Measurements from ENCODE around the gene EPHB6. TPM values are rescaled to one million over a fixed set of nuclear protein-coding genes. Genes with fewer than 3 reads are reported as not detected.
A peak's percentile ranks its signal among the peaks of the same experiment; 100 is the strongest.

The EPHB6 gene
- total RNA-seq, 1 experiment from 2014 or later: 39.2 TPM

- CTCF ChIA-PET: interaction anchor here (0.6 to 2.1 kb wide), 6 partner anchors 31 to 595 kb away, joined by 3 to 10 read pairs (median 7); partner anchors contain the start of gene EPHA1
- H3K79me2 ChIP-seq (ENCODE audit: low read depth): peaks cover 6% of the 10 kb centered on the region; the same call in 1 of the 2 replicates
- H3F3A ChIP-seq (ENCODE audit: insufficient read depth, low read depth): peaks cover 59% of the 10 kb centered on the region
- H3K4me1 ChIP-seq (replicated peaks; ENCODE audit: insufficient read depth): peaks cover 61% of the 10 kb centered on the region
- POLR2A ChIA-PET (ENCODE audit: unreplicated experiment): interaction anchor here (0.7 to 1.3 kb wide), 5 partner anchors 16 to 442 kb away, joined by 3 to 11 read pairs (median 3); partner anchors contain the start of gene EPHB6
- H3K9me2 ChIP-seq (ENCODE audit: insufficient read depth): no peaks in the 10 kb centered on the region
- no peaks in the 10 kb centered on the region; the same call in 1 of the 2 replicates for H3K9me3 ChIP-seq (ENCODE audit: insufficient read depth, low read depth)
- BruUV-seq (replicated peaks): no TSS peak
- H3K4me2 ChIP-seq: peak overlapping the region; percentile 79
- H3K27ac ChIP-seq: peak overlapping the region; percentile 96
- no peaks in the 10 kb centered on the region for H4K20me1 ChIP-seq (ENCODE audit: insufficient read depth)
- intact Hi-C loops (cut with micrococcal nuclease; ENCODE audit: unreplicated experiment): loop anchor here (1.0 to 10.0 kb wide), 4 partner anchors 41 to 437 kb away; no protein-coding TSS in a partner anchor
- DNase-seq: no peak
- TF ChIP-seq EZH2 (IDR thresholded peaks at IDR 0.05; ENCODE audit: low read depth): no peak
- TF ChIP-seq CTCF (conservative IDR thresholded peaks at IDR 0.05): no peak
- no peaks in the 10 kb centered on the region for H3K27me3 ChIP-seq (ENCODE audit: insufficient read depth, low read depth)
- no peak overlapping the region for H2AFZ ChIP-seq
- no peaks in the 10 kb centered on the region for H3K36me3 ChIP-seq (ENCODE audit: low read depth)
- H3K4me3 ChIP-seq: peak overlapping the region; percentile 27; the same call in 1 of the 2 replicates
Measured at GRCh38 chr7:142813699-142814098, 41.2 kb upstream of the EPHB6 start.

- no peaks in the 10 kb centered on the region for H3K27me3 ChIP-seq (ENCODE audit: insufficient read depth, low read depth)
- H3K4me3 ChIP-seq: 0 out of 2 replicates have a peak overlapping the region, but pooled peaks have one; percentile 20
- peak in 1 of 2 experiments; percentile 85 for DNase-seq
- no peaks in the 10 kb centered on the region for H3K9me2 ChIP-seq (ENCODE audit: insufficient read depth)
- peak overlapping the region; percentile 96 for H3K27ac ChIP-seq
- H4K20me1 ChIP-seq (ENCODE audit: insufficient read depth): no peaks in the 10 kb centered on the region
- peak overlapping the region; percentile 79 for H3K4me2 ChIP-seq
- peaks cover 6% of the 10 kb centered on the region; the same call in 1 of the 2 replicates for H3K79me2 ChIP-seq (ENCODE audit: low read depth)
- ChIA-PET POLR2A (ENCODE audit: unreplicated experiment) (interaction anchor here (1.3 kb wide), 1 partner anchor 41 kb away, joined by 5 read pairs; the partner anchor contains the start of gene EPHB6), CTCF (interaction anchor here (1.1 kb wide), 1 partner anchor 44 kb away, joined by 9 read pairs; no protein-coding TSS in a partner anchor)
- H3K36me3 ChIP-seq (ENCODE audit: low read depth): no peaks in the 10 kb centered on the region
- TF ChIP-seq CTCF (conservative IDR thresholded peaks at IDR 0.05): no peak
- TF ChIP-seq EZH2 (IDR thresholded peaks at IDR 0.05; ENCODE audit: low read depth): no peak
- no peaks in the 10 kb centered on the region; the same call in 1 of the 2 replicates for H3K9me3 ChIP-seq (ENCODE audit: insufficient read depth, low read depth)
- H3F3A ChIP-seq (ENCODE audit: insufficient read depth, low read depth): peaks cover 51% of the 10 kb centered on the region
- BruUV-seq (replicated peaks): no TSS peak
- peaks cover 53% of the 10 kb centered on the region for H3K4me1 ChIP-seq (replicated peaks; ENCODE audit: insufficient read depth)
- intact Hi-C loops (cut with micrococcal nuclease; ENCODE audit: unreplicated experiment): loop anchor here (10.0 kb wide), 1 partner anchor 190 kb away; no protein-coding TSS in a partner anchor
- H2AFZ ChIP-seq: no peak overlapping the region
Measured at GRCh38 chr7:142814451-142814850, 40.4 kb upstream of the EPHB6 start.

GRCh38 chr7:142815134-142815533, 39.7 kb upstream of the EPHB6 start:
- H2AFZ ChIP-seq: no peak overlapping the region
- CTCF ChIA-PET: no interaction called here
- no peaks in the 10 kb centered on the region; the same call in 1 of the 2 replicates for H3K9me3 ChIP-seq (ENCODE audit: insufficient read depth, low read depth)
- peaks cover 44% of the 10 kb centered on the region for H3F3A ChIP-seq (ENCODE audit: insufficient read depth, low read depth)
- H3K4me3 ChIP-seq: no peak overlapping the region
- peaks cover 46% of the 10 kb centered on the region for H3K4me1 ChIP-seq (replicated peaks; ENCODE audit: insufficient read depth)
- H3K27ac ChIP-seq: peak overlapping the region; percentile 96
- intact Hi-C loops (cut with micrococcal nuclease; ENCODE audit: unreplicated experiment): loop anchor here (10.0 kb wide), 1 partner anchor 190 kb away; no protein-coding TSS in a partner anchor
- H4K20me1 ChIP-seq (ENCODE audit: insufficient read depth): no peaks in the 10 kb centered on the region
- no TSS peak for BruUV-seq (replicated peaks)
- peaks cover 6% of the 10 kb centered on the region; the same call in 1 of the 2 replicates for H3K79me2 ChIP-seq (ENCODE audit: low read depth)
- H3K36me3 ChIP-seq (ENCODE audit: low read depth): no peaks in the 10 kb centered on the region
- peak overlapping the region; percentile 79 for H3K4me2 ChIP-seq
- no peak for TF ChIP-seq EZH2 (IDR thresholded peaks at IDR 0.05; ENCODE audit: low read depth)
- TF ChIP-seq CTCF (conservative IDR thresholded peaks at IDR 0.05): no peak
- POLR2A ChIA-PET (ENCODE audit: unreplicated experiment): no interaction called here
- H3K27me3 ChIP-seq (ENCODE audit: insufficient read depth, low read depth): no peaks in the 10 kb centered on the region
- no peak for DNase-seq
- H3K9me2 ChIP-seq (ENCODE audit: insufficient read depth): no peaks in the 10 kb centered on the region

Measured in PC-9 (cell line).